Fibroblast of villous mesenchyme (primary cell): ENCODE data around the gene RABGEF1. TPM values are rescaled to one million over a fixed set of nuclear protein-coding genes. Genes with fewer than 3 reads are reported as not detected.

ENCODE experiments used
- DNase-seq: peaks from one replicate; pipeline ENCODE4 v3.0.0-alpha.2; 2010; ENCODE audit warnings: low read depth
- H3K4me3 ChIP-seq: 2 replicates; pipeline ENCODE4 v1.5.1; 2011; ENCODE audit warnings: low read depth, mild to moderate bottlenecking, low read length
- small RNA-seq: library from RNA; depleted of rRNA; stranded (forward); fragments of <200 nt; gene quantifications from one replicate; pipeline ENCODE3, GENCODE V24; 2012
- total RNA-seq: library from RNA; depleted of rRNA; stranded (reverse); fragments of >200 nt; gene quantifications from 2 replicates; pipeline ENCODE4 v1.2.3, GENCODE V29; 2012
- TF ChIP-seq, protein P1 (sequence below): IDR thresholded peaks from 2 replicates; pipeline ENCODE4 v1.5.1; 2012; ENCODE audit warnings: low read depth, mild to moderate bottlenecking, low read length; ENCODE audit not compliant: insufficient read depth

Gene RABGEF1
- total RNA-seq, 1 donor = 61.7 TPM

DNA sequence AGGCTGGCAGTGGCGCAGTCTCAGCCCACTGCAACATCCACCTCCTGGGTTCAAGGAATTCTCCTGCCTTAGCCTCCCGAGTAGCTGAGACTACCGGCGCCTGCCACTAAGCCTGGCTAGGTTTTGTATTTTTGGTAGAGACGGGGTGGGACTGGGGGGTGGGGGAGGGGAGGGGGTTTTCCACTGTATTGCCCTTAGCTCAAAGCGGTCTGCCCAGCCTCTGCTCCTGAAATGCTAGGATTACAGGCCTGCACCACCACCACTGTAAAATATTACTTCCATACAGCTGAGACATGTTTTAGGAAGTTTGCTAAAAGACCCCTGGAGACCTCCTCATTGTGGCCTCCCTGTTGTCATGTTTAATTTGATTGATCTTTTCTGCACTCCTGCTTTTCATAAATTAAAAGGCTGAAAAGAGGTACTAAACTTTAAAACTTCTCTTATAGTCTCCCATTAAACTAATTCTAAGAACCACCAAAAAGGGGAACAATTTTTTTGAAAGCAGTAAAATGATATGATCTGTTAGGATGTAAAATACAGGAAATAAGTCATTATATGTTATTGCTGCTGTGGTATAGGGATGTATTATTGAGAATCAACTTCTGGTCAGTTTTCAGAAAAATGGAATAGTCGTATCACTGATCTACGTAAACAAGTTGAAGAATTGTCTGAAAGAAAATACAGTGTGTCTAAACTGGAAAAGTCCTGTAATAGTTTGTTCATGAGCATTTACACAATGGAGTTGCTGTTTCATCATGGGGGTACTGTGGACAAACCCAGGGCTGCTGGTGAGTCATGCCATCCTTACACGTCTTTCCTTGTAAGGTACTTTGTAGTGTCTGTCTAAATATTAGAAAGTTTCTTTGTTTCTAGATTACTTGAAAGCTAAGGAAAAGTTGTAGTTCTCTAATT lies 107.6 kb downstream of the RABGEF1 start:
- TF ChIP-seq, protein P1, sequence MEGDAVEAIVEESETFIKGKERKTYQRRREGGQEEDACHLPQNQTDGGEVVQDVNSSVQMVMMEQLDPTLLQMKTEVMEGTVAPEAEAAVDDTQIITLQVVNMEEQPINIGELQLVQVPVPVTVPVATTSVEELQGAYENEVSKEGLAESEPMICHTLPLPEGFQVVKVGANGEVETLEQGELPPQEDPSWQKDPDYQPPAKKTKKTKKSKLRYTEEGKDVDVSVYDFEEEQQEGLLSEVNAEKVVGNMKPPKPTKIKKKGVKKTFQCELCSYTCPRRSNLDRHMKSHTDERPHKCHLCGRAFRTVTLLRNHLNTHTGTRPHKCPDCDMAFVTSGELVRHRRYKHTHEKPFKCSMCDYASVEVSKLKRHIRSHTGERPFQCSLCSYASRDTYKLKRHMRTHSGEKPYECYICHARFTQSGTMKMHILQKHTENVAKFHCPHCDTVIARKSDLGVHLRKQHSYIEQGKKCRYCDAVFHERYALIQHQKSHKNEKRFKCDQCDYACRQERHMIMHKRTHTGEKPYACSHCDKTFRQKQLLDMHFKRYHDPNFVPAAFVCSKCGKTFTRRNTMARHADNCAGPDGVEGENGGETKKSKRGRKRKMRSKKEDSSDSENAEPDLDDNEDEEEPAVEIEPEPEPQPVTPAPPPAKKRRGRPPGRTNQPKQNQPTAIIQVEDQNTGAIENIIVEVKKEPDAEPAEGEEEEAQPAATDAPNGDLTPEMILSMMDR = no peak
- H3K4me3 ChIP-seq = no peak overlapping the region
- DNase-seq = peak; percentile 75

DNA sequence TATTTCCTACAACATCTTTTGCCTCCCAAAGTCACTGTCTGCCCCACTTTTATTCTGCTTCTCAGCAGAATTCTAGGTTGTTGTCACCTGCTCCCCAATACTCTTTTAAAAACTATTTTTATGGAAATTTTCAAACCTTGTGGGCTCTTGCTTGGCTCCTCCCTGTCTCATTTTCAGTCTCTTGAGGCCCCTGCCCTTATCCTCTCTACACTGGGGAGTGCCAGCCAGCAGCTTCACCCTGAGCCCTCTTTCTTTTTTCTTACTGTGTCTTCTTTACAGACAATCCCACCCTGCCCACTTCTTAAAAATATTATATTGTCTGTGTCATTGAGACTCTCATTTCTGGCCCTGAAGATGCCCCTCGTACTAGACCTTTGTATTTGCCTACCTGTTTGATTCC lies 118.8 kb downstream of the RABGEF1 start:
- H3K4me3 ChIP-seq = no peak overlapping the region
- TF ChIP-seq, protein P1 = no peak
- no peak for DNase-seq

DNA sequence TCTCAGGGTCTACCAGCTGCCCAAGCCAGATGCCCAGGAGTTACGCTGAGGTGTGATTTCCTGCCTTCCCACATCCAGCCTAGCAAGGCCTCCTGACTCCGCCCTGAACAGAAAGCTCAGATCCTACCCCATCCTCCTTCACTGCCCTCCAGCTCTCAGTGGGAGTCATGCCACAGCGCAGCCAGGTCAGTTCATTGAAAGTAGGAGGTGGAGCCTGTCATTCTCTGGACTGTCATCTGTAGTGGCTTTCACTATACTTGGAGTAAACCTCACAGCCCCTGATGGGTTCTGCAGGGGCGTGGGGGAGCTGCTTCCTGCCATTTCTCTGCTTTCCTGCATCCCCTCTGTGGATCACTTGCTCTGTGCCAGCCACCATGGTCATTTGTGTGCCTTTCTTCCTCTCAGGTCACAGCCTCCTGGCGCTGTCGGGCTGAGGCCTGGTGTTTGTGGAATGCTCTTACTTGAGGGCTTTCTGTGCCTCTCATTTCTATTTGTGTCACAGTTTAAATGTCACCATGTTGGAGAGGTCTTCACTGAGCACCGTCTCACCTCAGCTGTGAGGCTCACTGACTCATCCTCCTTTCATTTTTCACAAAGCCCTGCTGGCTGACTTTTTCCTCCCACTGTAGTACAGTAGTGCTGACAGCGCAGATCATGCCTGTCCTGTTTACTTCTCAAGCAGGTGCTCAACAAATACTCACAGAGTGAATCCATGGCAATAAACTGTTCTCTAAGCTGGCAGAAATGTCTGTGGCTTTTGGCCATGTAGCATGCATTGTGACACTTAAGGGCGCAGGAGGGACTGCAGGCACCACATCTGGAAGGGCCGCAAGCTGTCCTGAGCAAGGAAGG lies 119.5 kb downstream of the RABGEF1 start:
- no peak for DNase-seq
- TF ChIP-seq, protein P1 = no peak
- no peak overlapping the region for H3K4me3 ChIP-seq

DNA sequence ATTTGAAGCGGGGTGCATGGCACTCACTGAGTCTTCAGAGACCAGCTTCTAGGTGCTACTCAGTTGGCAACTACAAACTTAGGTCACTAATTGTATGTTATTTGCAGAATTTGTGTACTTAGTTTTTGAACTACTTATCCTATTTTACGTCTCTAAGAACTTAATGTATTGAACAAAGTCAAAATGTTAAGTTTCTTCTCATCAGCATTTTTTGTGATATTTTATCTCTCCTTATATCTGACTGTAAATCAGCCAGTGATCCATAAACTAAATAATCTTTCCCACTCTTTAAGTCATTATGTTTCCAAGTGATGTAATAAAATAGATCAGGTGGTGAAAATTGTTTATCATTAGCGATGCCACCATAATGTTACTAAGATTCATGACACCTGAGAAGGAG lies 120.2 kb downstream of the RABGEF1 start:
- TF ChIP-seq, protein P1 = no peak
- H3K4me3 ChIP-seq = no peak overlapping the region
- no peak for DNase-seq

Small RNA genes lying within 50 kb of the gene (small RNA-seq; reads per million reads assigned to genes)
- not detected for gene AC027644.2

Other genes starting within 250 kb of the RABGEF1 start
- 11.2 and 12.2 TPM in 2 replicates for gene KCTD7, start 111.9 kb upstream of the RABGEF1 start, total RNA-seq
- 78.9 and 123 TPM in 2 replicates for gene TMEM248, start 180.5 kb downstream of the RABGEF1 start, total RNA-seq